WTC11 (cell line): ENCODE data around the gene CCDC9. TPM values are rescaled to one million over a fixed set of nuclear protein-coding genes. Genes with fewer than 3 reads are reported as not detected.
A peak's percentile ranks its signal among the peaks of the same experiment; 100 is the strongest.

Experiments used
- CREB1 ChIP-seq: sonication (generic); formaldehyde crosslinking; IDR thresholded peaks from 2 replicates; pipeline ENCODE4 v1.8.0; 2023; ENCODE audit warnings: mild to moderate bottlenecking, missing genetic modification reagents
- ELF4 ChIP-seq: sonication (generic); formaldehyde crosslinking; IDR thresholded peaks from 2 replicates; pipeline ENCODE4 v1.8.1; 2022; ENCODE audit warnings: low read depth, mild to moderate bottlenecking, moderate library complexity, missing genetic modification reagents
- FOXP1 ChIP-seq: sonication (generic); formaldehyde crosslinking; IDR thresholded peaks from 2 replicates; pipeline ENCODE4 v1.8.0; 2022; ENCODE audit warnings: missing genetic modification reagents, mild to moderate bottlenecking, moderate library complexity, borderline replicate concordance
- GABPB1 ChIP-seq: sonication (generic); formaldehyde crosslinking; IDR thresholded peaks from 2 replicates; pipeline ENCODE4 v1.8.1; 2023; ENCODE audit warnings: mild to moderate bottlenecking, missing genetic modification reagents
- MYBL2 ChIP-seq: sonication (generic); formaldehyde crosslinking; IDR thresholded peaks from 2 replicates; pipeline ENCODE4 v1.8.1; 2023; ENCODE audit warnings: mild to moderate bottlenecking, moderate library complexity, missing genetic modification reagents
- NFE2L1 ChIP-seq: sonication (generic); formaldehyde crosslinking; IDR thresholded peaks from 2 replicates; pipeline ENCODE4 v1.8.1; 2023; ENCODE audit warnings: missing genetic modification reagents
- NFYB ChIP-seq: sonication (generic); formaldehyde crosslinking; conservative IDR thresholded peaks from 2 replicates; pipeline ENCODE4 v1.8.0; 2022; ENCODE audit warnings: low read depth, missing genetic modification reagents
- RORB ChIP-seq: fragments of 250-450 bp; sonication (Bioruptor Pico); IDR thresholded peaks from 2 replicates; pipeline ENCODE4 v1.9.0; 2021; ENCODE audit warnings: mild to moderate bottlenecking
- SOX15 ChIP-seq: fragments of 250-450 bp; sonication (Bioruptor Pico); IDR thresholded peaks from 2 replicates; pipeline ENCODE4 v1.9.0; 2021; ENCODE audit warnings: mild to moderate bottlenecking
- SP1 ChIP-seq: sonication (generic); formaldehyde crosslinking; conservative IDR thresholded peaks from 2 replicates; pipeline ENCODE4 v1.8.1; 2022; ENCODE audit warnings: missing genetic modification reagents
- ZNF317 ChIP-seq: sonication (generic); formaldehyde crosslinking; IDR thresholded peaks from 2 replicates; pipeline ENCODE4 v1.8.1; 2023; ENCODE audit warnings: low read depth, mild to moderate bottlenecking, moderate library complexity, missing genetic modification reagents, borderline replicate concordance
- total RNA-seq: library from RNA; stranded (reverse); gene quantifications from 3 replicates; pipeline ENCODE4 v1.2.3, GENCODE V29; 2021
- TF ChIP-seq, protein P1 (sequence below): sonication (generic); formaldehyde crosslinking; IDR thresholded peaks from 2 replicates; pipeline ENCODE4 v1.8.1; 2023; ENCODE audit warnings: mild to moderate bottlenecking, missing genetic modification reagents
- TF ChIP-seq, protein P2 (sequence below): sonication (generic); formaldehyde crosslinking; conservative IDR thresholded peaks from 2 replicates; pipeline ENCODE4 v1.8.1; 2022; ENCODE audit warnings: mild to moderate bottlenecking, missing genetic modification reagents
- TF ChIP-seq, protein P3 (sequence below): sonication (generic); formaldehyde crosslinking; IDR thresholded peaks from 2 replicates; pipeline ENCODE4 v1.8.1; 2022; ENCODE audit warnings: missing genetic modification reagents, borderline replicate concordance
- TF ChIP-seq, protein P4 (sequence below): fragments of 250-450 bp; sonication (Bioruptor Pico); IDR thresholded peaks from 2 replicates; pipeline ENCODE4 v1.9.0; 2021; ENCODE audit warnings: mild to moderate bottlenecking
- TF ChIP-seq, protein P5 (sequence below): sonication (generic); formaldehyde crosslinking; IDR thresholded peaks from 2 replicates; pipeline ENCODE4 v1.8.1; 2022; ENCODE audit warnings: low read depth, missing genetic modification reagents, borderline replicate concordance
- TF ChIP-seq, protein P6 (sequence below): fragments of 200-600 bp; IDR thresholded peaks from 2 replicates; pipeline ENCODE4 v1.8.0; 2022; ENCODE audit warnings: antibody characterized with exemption
- TF ChIP-seq, protein P7 (sequence below): sonication (generic); formaldehyde crosslinking; IDR thresholded peaks from 2 replicates; pipeline ENCODE4 v1.8.1; 2023; ENCODE audit warnings: mild to moderate bottlenecking, missing genetic modification reagents, moderate library complexity
- TF ChIP-seq, protein P8 (sequence below): sonication (generic); formaldehyde crosslinking; IDR thresholded peaks from 2 replicates; pipeline ENCODE4 v1.8.0; 2022; ENCODE audit warnings: mild to moderate bottlenecking, missing genetic modification reagents
- TF ChIP-seq, protein P9 (sequence below): fragments of 250-450 bp; sonication (Bioruptor Pico); IDR thresholded peaks from 2 replicates; pipeline ENCODE4 v1.8.0; 2021; ENCODE audit warnings: mild to moderate bottlenecking
- TF ChIP-seq, protein P10 (sequence below): sonication (generic); formaldehyde crosslinking; IDR thresholded peaks from 2 replicates; pipeline ENCODE4 v1.8.1; 2023; ENCODE audit warnings: mild to moderate bottlenecking, moderate library complexity, missing genetic modification reagents
- TF ChIP-seq, protein P11 (sequence below): sonication (generic); formaldehyde crosslinking; IDR thresholded peaks from 2 replicates; pipeline ENCODE4 v1.8.0; 2022; ENCODE audit warnings: mild to moderate bottlenecking, missing genetic modification reagents

The CCDC9 gene
- total RNA-seq, 1 experiment from 2014 or later = 37.7 TPM

DNA sequence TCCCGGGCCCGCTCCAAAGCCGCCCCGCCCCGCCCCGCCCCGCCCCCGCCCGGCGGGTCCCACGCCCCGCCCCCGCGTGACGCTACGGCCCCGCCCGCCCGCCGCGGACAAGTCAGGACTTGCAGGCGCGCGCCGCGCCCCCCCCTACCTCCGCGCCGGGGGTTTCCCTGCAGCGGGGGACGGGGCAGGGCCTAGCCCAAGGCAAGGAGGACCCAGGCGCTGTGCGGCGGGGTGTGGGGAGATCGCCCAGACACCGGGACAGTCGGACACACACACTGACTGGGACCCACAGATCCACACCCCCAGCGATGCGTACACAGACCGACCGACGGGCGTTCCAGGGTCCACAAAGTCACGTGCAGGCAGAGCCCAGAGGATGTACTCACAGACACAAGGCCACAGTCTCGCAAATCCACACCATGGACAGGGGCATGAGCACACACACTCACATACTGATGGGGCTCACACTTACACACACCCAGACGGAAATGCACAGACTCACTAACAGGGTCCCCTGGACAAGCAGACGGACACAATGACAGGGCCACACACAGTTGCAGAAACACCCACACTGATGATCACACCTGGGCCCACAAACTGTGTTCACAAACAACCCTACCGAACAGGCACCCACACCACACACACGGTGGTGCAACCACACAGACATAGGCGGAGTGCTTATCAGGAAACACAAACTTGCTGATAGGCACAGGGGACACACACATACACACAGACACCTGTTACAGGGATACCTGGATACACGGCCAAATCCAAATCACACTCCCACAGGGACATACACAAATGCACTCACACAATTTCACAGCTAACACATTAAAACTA is 24.9 kb upstream of the CCDC9 start (continued):
- TF ChIP-seq, protein P1, sequence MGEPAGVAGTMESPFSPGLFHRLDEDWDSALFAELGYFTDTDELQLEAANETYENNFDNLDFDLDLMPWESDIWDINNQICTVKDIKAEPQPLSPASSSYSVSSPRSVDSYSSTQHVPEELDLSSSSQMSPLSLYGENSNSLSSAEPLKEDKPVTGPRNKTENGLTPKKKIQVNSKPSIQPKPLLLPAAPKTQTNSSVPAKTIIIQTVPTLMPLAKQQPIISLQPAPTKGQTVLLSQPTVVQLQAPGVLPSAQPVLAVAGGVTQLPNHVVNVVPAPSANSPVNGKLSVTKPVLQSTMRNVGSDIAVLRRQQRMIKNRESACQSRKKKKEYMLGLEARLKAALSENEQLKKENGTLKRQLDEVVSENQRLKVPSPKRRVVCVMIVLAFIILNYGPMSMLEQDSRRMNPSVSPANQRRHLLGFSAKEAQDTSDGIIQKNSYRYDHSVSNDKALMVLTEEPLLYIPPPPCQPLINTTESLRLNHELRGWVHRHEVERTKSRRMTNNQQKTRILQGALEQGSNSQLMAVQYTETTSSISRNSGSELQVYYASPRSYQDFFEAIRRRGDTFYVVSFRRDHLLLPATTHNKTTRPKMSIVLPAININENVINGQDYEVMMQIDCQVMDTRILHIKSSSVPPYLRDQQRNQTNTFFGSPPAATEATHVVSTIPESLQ = no peak
- 0 out of 2 replicates have a peak, but pooled peaks have one; percentile 32 for TF ChIP-seq MYBL2 (CRISPR knock-in tag)
- TF ChIP-seq, protein P2, sequence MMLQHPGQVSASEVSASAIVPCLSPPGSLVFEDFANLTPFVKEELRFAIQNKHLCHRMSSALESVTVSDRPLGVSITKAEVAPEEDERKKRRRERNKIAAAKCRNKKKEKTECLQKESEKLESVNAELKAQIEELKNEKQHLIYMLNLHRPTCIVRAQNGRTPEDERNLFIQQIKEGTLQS = no peak
- no peak for TF ChIP-seq NFYB (CRISPR knock-in tag)
- TF ChIP-seq, protein P3, sequence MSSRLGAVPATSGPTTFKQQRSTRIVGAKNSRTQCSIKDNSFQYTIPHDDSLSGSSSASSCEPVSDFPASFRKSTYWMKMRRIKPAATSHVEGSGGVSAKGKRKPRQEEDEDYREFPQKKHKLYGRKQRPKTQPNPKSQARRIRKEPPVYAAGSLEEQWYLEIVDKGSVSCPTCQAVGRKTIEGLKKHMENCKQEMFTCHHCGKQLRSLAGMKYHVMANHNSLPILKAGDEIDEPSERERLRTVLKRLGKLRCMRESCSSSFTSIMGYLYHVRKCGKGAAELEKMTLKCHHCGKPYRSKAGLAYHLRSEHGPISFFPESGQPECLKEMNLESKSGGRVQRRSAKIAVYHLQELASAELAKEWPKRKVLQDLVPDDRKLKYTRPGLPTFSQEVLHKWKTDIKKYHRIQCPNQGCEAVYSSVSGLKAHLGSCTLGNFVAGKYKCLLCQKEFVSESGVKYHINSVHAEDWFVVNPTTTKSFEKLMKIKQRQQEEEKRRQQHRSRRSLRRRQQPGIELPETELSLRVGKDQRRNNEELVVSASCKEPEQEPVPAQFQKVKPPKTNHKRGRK = no peak
- TF ChIP-seq, protein P4, sequence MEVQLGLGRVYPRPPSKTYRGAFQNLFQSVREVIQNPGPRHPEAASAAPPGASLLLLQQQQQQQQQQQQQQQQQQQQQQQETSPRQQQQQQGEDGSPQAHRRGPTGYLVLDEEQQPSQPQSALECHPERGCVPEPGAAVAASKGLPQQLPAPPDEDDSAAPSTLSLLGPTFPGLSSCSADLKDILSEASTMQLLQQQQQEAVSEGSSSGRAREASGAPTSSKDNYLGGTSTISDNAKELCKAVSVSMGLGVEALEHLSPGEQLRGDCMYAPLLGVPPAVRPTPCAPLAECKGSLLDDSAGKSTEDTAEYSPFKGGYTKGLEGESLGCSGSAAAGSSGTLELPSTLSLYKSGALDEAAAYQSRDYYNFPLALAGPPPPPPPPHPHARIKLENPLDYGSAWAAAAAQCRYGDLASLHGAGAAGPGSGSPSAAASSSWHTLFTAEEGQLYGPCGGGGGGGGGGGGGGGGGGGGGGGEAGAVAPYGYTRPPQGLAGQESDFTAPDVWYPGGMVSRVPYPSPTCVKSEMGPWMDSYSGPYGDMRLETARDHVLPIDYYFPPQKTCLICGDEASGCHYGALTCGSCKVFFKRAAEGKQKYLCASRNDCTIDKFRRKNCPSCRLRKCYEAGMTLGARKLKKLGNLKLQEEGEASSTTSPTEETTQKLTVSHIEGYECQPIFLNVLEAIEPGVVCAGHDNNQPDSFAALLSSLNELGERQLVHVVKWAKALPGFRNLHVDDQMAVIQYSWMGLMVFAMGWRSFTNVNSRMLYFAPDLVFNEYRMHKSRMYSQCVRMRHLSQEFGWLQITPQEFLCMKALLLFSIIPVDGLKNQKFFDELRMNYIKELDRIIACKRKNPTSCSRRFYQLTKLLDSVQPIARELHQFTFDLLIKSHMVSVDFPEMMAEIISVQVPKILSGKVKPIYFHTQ = no peak
- no peak for TF ChIP-seq ZNF317
- TF ChIP-seq, protein P5, sequence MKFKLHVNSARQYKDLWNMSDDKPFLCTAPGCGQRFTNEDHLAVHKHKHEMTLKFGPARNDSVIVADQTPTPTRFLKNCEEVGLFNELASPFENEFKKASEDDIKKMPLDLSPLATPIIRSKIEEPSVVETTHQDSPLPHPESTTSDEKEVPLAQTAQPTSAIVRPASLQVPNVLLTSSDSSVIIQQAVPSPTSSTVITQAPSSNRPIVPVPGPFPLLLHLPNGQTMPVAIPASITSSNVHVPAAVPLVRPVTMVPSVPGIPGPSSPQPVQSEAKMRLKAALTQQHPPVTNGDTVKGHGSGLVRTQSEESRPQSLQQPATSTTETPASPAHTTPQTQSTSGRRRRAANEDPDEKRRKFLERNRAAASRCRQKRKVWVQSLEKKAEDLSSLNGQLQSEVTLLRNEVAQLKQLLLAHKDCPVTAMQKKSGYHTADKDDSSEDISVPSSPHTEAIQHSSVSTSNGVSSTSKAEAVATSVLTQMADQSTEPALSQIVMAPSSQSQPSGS = no peak
- TF ChIP-seq NFE2L1 (CRISPR knock-in tag) = peak; percentile 50; the same call in 1 of the 2 replicates
- no peak for TF ChIP-seq RORB (CRISPR knock-in tag)
- TF ChIP-seq, protein P6, sequence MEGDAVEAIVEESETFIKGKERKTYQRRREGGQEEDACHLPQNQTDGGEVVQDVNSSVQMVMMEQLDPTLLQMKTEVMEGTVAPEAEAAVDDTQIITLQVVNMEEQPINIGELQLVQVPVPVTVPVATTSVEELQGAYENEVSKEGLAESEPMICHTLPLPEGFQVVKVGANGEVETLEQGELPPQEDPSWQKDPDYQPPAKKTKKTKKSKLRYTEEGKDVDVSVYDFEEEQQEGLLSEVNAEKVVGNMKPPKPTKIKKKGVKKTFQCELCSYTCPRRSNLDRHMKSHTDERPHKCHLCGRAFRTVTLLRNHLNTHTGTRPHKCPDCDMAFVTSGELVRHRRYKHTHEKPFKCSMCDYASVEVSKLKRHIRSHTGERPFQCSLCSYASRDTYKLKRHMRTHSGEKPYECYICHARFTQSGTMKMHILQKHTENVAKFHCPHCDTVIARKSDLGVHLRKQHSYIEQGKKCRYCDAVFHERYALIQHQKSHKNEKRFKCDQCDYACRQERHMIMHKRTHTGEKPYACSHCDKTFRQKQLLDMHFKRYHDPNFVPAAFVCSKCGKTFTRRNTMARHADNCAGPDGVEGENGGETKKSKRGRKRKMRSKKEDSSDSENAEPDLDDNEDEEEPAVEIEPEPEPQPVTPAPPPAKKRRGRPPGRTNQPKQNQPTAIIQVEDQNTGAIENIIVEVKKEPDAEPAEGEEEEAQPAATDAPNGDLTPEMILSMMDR = no peak
- TF ChIP-seq FOXP1 (CRISPR knock-in tag) = 0 out of 2 replicates have a peak, but pooled peaks have one; percentile 38
- TF ChIP-seq, protein P7, sequence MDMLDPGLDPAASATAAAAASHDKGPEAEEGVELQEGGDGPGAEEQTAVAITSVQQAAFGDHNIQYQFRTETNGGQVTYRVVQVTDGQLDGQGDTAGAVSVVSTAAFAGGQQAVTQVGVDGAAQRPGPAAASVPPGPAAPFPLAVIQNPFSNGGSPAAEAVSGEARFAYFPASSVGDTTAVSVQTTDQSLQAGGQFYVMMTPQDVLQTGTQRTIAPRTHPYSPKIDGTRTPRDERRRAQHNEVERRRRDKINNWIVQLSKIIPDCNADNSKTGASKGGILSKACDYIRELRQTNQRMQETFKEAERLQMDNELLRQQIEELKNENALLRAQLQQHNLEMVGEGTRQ (CRISPR knock-in tag) = peak; percentile 82
- TF ChIP-seq, protein P8, sequence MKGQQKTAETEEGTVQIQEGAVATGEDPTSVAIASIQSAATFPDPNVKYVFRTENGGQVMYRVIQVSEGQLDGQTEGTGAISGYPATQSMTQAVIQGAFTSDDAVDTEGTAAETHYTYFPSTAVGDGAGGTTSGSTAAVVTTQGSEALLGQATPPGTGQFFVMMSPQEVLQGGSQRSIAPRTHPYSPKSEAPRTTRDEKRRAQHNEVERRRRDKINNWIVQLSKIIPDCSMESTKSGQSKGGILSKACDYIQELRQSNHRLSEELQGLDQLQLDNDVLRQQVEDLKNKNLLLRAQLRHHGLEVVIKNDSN (CRISPR knock-in tag) = peak; percentile 85
- TF ChIP-seq CREB1 (CRISPR knock-in tag) = no peak
- no peak for TF ChIP-seq SOX15
- 0 out of 2 replicates have a peak, but pooled peaks have one; percentile 27 for TF ChIP-seq GABPB1 (CRISPR knock-in tag)
- TF ChIP-seq, protein P9, sequence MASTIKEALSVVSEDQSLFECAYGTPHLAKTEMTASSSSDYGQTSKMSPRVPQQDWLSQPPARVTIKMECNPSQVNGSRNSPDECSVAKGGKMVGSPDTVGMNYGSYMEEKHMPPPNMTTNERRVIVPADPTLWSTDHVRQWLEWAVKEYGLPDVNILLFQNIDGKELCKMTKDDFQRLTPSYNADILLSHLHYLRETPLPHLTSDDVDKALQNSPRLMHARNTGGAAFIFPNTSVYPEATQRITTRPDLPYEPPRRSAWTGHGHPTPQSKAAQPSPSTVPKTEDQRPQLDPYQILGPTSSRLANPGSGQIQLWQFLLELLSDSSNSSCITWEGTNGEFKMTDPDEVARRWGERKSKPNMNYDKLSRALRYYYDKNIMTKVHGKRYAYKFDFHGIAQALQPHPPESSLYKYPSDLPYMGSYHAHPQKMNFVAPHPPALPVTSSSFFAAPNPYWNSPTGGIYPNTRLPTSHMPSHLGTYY (CRISPR knock-in tag) = no peak
- peak; percentile 88 for TF ChIP-seq SP1 (CRISPR knock-in tag)
- TF ChIP-seq, protein P10, sequence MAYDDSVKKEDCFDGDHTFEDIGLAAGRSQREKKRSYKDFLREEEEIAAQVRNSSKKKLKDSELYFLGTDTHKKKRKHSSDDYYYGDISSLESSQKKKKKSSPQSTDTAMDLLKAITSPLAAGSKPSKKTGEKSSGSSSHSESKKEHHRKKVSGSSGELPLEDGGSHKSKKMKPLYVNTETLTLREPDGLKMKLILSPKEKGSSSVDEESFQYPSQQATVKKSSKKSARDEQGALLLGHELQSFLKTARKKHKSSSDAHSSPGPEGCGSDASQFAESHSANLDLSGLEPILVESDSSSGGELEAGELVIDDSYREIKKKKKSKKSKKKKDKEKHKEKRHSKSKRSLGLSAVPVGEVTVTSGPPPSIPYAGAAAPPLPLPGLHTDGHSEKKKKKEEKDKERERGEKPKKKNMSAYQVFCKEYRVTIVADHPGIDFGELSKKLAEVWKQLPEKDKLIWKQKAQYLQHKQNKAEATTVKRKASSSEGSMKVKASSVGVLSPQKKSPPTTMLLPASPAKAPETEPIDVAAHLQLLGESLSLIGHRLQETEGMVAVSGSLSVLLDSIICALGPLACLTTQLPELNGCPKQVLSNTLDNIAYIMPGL (CRISPR knock-in tag) = no peak
- TF ChIP-seq, protein P11, sequence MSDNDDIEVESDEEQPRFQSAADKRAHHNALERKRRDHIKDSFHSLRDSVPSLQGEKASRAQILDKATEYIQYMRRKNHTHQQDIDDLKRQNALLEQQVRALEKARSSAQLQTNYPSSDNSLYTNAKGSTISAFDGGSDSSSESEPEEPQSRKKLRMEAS (CRISPR knock-in tag) = peak; percentile 58; the same call in 1 of the 2 replicates
- TF ChIP-seq ELF4 (CRISPR knock-in tag) = no peak
